Measurements from ENCODE around the gene HGFAC. TPM values are rescaled to one million over a fixed set of nuclear protein-coding genes. Genes with fewer than 3 reads are reported as not detected.

Gene HGFAC
- total RNA-seq, 1 experiment from 2014 or later, result 0.20 TPM

- peaks cover 73% of the 10 kb centered on the region for H3K27me3 Mint-ChIP-seq (ENCODE audit: low read depth)
- CTCF ChIA-PET, result interaction anchor here (0.7 to 4.3 kb wide), 32 partner anchors 8 to 517 kb away, joined by 3 to 61 read pairs (median 5); partner anchors contain the start of genes GRK4, HGFAC and NOP14
- POLR2A ChIA-PET, result no interaction called here
Measured at GRCh38 chr4:3479358-3480101, 37.8 kb downstream of the HGFAC start.

GRCh38 chr4:3480528-3481112 lies 38.9 kb downstream of the HGFAC start:
- DNase-seq (ENCODE audit: low spot score) (peak; percentile 95), ATAC-seq (peak; percentile 85)
- Mint-ChIP-seq H3K4me1 (peaks cover 18% of the 10 kb centered on the region), H3K4me3 (peak overlapping the region; percentile 53), H3K9me3 (no peaks in the 10 kb centered on the region), H3K27ac (no peak overlapping the region), H3K27me3 (ENCODE audit: low read depth) (peaks cover 68% of the 10 kb centered on the region), H3K36me3 (no peaks in the 10 kb centered on the region)
- TF ChIP-seq GTF2I (CRISPR knock-in tag; conservative IDR thresholded peaks at IDR 0.05) (no peak), E2F5 (CRISPR knock-in tag; IDR thresholded peaks at IDR 0.05) (no peak), MXD4 (CRISPR knock-in tag; IDR thresholded peaks at IDR 0.05; ENCODE audit: borderline replicate concordance) (no peak), E2F1 (CRISPR knock-in tag; IDR thresholded peaks at IDR 0.05) (no peak), PRDM15 (CRISPR knock-in tag; IDR thresholded peaks at IDR 0.05) (no peak), ZNF219 (CRISPR knock-in tag; IDR thresholded peaks at IDR 0.05; ENCODE audit: borderline replicate concordance) (no peak), GRHL2 (CRISPR knock-in tag; IDR thresholded peaks at IDR 0.05; ENCODE audit: insufficient replicate concordance, severe bottlenecking) (no peak)
- TF ChIP-seq, protein P1, sequence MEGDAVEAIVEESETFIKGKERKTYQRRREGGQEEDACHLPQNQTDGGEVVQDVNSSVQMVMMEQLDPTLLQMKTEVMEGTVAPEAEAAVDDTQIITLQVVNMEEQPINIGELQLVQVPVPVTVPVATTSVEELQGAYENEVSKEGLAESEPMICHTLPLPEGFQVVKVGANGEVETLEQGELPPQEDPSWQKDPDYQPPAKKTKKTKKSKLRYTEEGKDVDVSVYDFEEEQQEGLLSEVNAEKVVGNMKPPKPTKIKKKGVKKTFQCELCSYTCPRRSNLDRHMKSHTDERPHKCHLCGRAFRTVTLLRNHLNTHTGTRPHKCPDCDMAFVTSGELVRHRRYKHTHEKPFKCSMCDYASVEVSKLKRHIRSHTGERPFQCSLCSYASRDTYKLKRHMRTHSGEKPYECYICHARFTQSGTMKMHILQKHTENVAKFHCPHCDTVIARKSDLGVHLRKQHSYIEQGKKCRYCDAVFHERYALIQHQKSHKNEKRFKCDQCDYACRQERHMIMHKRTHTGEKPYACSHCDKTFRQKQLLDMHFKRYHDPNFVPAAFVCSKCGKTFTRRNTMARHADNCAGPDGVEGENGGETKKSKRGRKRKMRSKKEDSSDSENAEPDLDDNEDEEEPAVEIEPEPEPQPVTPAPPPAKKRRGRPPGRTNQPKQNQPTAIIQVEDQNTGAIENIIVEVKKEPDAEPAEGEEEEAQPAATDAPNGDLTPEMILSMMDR (IDR thresholded peaks at IDR 0.05), result peak; percentile 99
- POLR2A ChIA-PET, result no interaction called here
- CTCF ChIA-PET, result interaction anchor here (0.5 to 4.3 kb wide), 94 partner anchors 9 to 1646 kb away, joined by 3 to 61 read pairs (median 4); partner anchors contain the start of genes DOK7, GRK4, HGFAC and MSANTD1

More at GRCh38 chr4:3479358-3480101, 37.8 kb downstream of the HGFAC start:
- ATAC-seq (no peak), DNase-seq (ENCODE audit: low spot score) (no peak)
- H3K4me1 Mint-ChIP-seq, result peaks cover 16% of the 10 kb centered on the region
- TF ChIP-seq ATF6 (CRISPR knock-in tag; IDR thresholded peaks at IDR 0.05) (no peak), NR2C2 (CRISPR knock-in tag; IDR thresholded peaks at IDR 0.05) (no peak), MYBL2 (CRISPR knock-in tag; IDR thresholded peaks at IDR 0.05) (no peak), CBFB (CRISPR knock-in tag; IDR thresholded peaks at IDR 0.05; ENCODE audit: low read depth) (no peak), ZNF416 (CRISPR knock-in tag; IDR thresholded peaks at IDR 0.05) (no peak), OVOL2 (CRISPR knock-in tag; IDR thresholded peaks at IDR 0.05; ENCODE audit: borderline replicate concordance) (no peak), NFATC4 (CRISPR knock-in tag; IDR thresholded peaks at IDR 0.05) (no peak), ZNF423 (CRISPR knock-in tag; IDR thresholded peaks at IDR 0.05) (no peak), JUN (CRISPR knock-in tag; IDR thresholded peaks at IDR 0.05) (no peak), RORB (CRISPR knock-in tag; IDR thresholded peaks at IDR 0.05) (no peak), KAT7 (CRISPR knock-in tag; IDR thresholded peaks at IDR 0.05; ENCODE audit: borderline replicate concordance) (no peak), TEAD1 (CRISPR knock-in tag; IDR thresholded peaks at IDR 0.05) (no peak), PRRX2 (CRISPR knock-in tag; IDR thresholded peaks at IDR 0.05) (no peak)
- TF ChIP-seq, protein P2, sequence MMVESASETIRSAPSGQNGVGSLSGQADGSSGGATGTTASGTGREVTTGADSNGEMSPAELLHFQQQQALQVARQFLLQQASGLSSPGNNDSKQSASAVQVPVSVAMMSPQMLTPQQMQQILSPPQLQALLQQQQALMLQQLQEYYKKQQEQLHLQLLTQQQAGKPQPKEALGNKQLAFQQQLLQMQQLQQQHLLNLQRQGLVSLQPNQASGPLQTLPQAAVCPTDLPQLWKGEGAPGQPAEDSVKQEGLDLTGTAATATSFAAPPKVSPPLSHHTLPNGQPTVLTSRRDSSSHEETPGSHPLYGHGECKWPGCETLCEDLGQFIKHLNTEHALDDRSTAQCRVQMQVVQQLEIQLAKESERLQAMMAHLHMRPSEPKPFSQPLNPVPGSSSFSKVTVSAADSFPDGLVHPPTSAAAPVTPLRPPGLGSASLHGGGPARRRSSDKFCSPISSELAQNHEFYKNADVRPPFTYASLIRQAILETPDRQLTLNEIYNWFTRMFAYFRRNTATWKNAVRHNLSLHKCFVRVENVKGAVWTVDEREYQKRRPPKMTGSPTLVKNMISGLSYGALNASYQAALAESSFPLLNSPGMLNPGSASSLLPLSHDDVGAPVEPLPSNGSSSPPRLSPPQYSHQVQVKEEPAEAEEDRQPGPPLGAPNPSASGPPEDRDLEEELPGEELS (CRISPR knock-in tag; IDR thresholded peaks at IDR 0.05), result no peak
- H3K36me3 Mint-ChIP-seq, result no peaks in the 10 kb centered on the region
- H3K9me3 Mint-ChIP-seq, result no peaks in the 10 kb centered on the region
- no peak overlapping the region for H3K27ac Mint-ChIP-seq
- no peak overlapping the region for H3K4me3 Mint-ChIP-seq

Data from WTC11 (cell line).